Stimulated activated memory B cell treated with anti-CD40 and anti-IgM and Interleukin-4, amounts not matched to agents 10 μg/mL and 1 μg/mL and 100 μg/mL, for 72 hours (primary cell): ENCODE data around the gene CUX1.
"Not testable (repeated sequence)": the region's sequence is repeated elsewhere in the genome, so short reads cannot be mapped to it uniquely, and the experiment has no call there.

Source experiments
- ATAC-seq: fragments of 150-1000 bp; cut with Tn5 transposase; 2 replicates; pipeline ENCODE4 v1.10.0; 2021
- H3K27ac Mint-ChIP-seq: one replicate; pipeline ENCODE4 v1.8.0; 2022; ENCODE audit warnings: mild to moderate bottlenecking, mixed read lengths
- H3K27me3 Mint-ChIP-seq: one replicate; pipeline ENCODE4 v1.8.0; 2022; ENCODE audit warnings: mixed read lengths
- H3K36me3 Mint-ChIP-seq: one replicate; pipeline ENCODE4 v1.8.0; 2022; ENCODE audit warnings: mixed read lengths
- H3K4me1 Mint-ChIP-seq: one replicate; pipeline ENCODE4 v1.8.0; 2022; ENCODE audit warnings: mixed read lengths
- H3K4me3 Mint-ChIP-seq: one replicate; pipeline ENCODE4 v1.8.0; 2022; ENCODE audit warnings: mild to moderate bottlenecking, moderate library complexity, mixed read lengths
- H3K9me3 Mint-ChIP-seq: one replicate; pipeline ENCODE4 v1.8.0; 2022; ENCODE audit warnings: mixed read lengths

CUX1 gene

DNA sequence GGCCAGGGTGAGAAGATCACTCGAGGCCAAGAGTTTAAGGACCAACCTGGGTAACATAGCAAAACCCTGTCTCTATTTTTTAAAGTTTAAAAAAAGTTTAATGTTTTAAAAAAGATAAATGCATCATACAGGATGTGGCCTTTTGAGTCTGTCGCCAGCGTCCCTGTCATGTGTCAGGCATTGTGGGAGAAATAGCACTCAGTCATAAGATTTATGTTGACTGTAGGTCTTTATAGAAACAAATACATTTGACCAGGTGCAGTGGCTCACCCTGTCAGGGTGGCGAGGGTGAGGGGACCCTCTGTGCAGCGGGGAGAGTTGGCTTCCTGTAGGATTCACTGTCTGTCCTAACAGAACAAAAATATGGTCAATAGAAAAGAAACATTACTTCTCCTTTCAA, 405.8 kb downstream of the CUX1 start:
- ATAC-seq: no peak
- Mint-ChIP-seq H3K4me3 (no peak overlapping the region), H3K9me3 (no peaks in the 10 kb centered on the region), H3K27ac (no peak overlapping the region), H3K36me3 (peaks cover 18% of the 10 kb centered on the region), H3K4me1 (peaks cover 7% of the 10 kb centered on the region), H3K27me3 (no peaks in the 10 kb centered on the region)

DNA sequence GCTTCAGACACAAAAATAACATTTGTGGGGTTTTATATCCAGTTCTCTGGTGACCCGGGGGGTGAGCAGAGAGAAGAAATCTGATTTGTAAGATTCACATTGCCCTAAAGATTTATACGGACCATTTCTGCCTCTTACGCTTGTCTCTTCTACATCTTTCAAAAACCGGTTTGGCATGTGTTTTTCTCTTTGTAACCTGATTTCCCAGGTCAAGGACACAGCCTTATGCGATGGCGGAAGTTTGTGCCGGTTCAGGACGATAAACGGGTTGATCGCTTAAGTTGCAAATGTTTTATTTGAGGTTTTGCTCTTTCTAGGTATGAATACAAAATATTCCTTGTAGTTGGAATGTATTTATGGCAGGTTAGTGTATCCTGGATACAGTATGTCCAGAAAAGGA, 407.6 kb downstream of the CUX1 start:
- H3K9me3 Mint-ChIP-seq: no peaks in the 10 kb centered on the region
- no peaks in the 10 kb centered on the region for H3K4me1 Mint-ChIP-seq
- ATAC-seq: no peak
- H3K36me3 Mint-ChIP-seq: peaks cover 19% of the 10 kb centered on the region
- H3K4me3 Mint-ChIP-seq: no peak overlapping the region
- H3K27me3 Mint-ChIP-seq: no peaks in the 10 kb centered on the region
- H3K27ac Mint-ChIP-seq: no peak overlapping the region

DNA sequence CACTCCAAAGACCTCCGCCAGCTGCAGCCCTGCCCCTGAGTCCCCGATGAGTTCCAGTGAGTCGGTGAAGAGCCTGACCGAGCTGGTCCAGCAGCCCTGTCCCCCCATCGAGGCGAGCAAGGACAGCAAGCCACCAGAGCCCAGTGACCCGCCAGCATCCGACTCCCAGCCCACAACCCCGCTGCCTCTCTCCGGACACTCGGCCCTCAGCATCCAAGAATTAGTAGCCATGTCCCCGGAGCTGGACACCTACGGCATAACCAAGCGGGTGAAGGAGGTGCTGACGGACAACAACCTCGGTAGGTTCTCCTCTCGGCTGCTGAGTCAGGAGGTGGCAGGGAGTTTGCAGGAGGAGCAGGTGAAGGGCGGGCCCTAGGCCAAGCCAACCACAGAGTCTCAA, 409.9 kb downstream of the CUX1 start:
- Mint-ChIP-seq H3K27me3 (no peaks in the 10 kb centered on the region), H3K4me3 (no peak overlapping the region)
- ATAC-seq: no peak

DNA sequence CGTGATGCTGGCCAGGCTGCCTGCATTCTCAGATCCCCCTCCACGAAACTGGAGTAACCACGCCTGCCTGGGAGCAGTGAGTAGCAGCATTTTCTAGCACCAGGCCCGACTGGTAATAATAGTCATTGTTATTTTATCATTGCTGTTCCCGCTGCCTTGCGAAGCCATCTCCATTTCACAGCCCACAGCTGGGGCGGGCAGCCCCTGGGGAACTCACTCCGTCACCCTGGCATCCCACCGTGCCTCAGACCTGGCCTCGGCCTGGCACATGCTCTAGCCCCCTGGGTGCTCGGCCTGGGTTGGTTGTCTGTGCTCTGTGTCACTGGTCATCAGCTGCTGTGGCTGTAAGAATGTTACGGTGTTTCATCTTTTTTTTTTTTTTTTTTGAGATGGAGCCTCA, 411.5 kb downstream of the CUX1 start:
- no peaks in the 10 kb centered on the region for H3K9me3 Mint-ChIP-seq
- no peak overlapping the region for H3K27ac Mint-ChIP-seq
- H3K4me3 Mint-ChIP-seq: no peak overlapping the region
- H3K27me3 Mint-ChIP-seq: no peaks in the 10 kb centered on the region
- H3K4me1 Mint-ChIP-seq: no peaks in the 10 kb centered on the region
- H3K36me3 Mint-ChIP-seq: peaks cover 31% of the 10 kb centered on the region
- no peak for ATAC-seq

More for the DNA sequence above, 409.9 kb downstream of the CUX1 start:
- Mint-ChIP-seq H3K36me3 (peaks cover 21% of the 10 kb centered on the region), H3K27ac (no peak overlapping the region), H3K4me1 (no peaks in the 10 kb centered on the region), H3K9me3 (no peaks in the 10 kb centered on the region)

DNA sequence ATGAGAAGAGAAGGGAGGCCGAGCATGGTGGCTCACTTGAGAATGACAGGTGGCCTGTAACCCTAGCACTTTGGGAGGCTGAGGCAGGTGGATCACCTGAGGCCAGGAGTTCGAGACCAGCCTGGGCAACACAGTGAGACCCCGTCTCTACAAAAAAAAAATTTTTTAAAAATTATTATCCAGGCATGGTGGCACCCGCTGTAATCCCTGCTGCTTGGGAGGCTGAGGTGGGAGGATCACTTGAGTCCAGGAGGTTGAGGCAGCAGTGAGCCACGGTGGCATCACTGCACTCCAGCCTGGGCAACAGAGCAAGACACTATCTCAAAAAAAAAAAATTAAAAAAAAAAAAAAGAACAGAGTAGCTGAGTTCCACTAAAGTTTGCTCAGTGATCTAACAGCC, 412.7 kb downstream of the CUX1 start:
- H3K9me3 Mint-ChIP-seq, H3K4me3 Mint-ChIP-seq, ATAC-seq, H3K27me3 Mint-ChIP-seq, H3K27ac Mint-ChIP-seq, H3K4me1 Mint-ChIP-seq: not testable (repeated sequence)
- peaks cover 36% of the 10 kb centered on the region for H3K36me3 Mint-ChIP-seq

DNA sequence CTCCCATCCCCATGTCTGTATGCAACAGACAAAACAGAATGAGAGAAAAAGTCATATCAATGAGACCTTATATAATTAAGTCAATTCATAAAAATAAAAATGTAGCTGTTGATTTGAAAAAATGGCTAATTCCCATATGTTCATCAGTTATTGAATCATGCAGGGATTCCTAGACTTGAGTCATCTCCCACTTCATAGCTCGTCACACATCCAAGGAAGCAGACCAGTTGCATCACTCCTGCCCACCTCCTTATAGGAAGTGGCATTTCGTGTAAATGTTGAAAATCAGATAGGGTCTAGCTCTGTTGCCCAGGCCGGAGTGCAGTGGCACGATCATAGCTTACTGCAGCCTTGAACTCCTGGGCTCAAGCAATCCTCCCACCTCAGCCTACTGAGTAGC, 413.2 kb downstream of the CUX1 start:
- Mint-ChIP-seq H3K4me1 (no peaks in the 10 kb centered on the region), H3K36me3 (peaks cover 38% of the 10 kb centered on the region), H3K4me3 (no peak overlapping the region), H3K27me3 (no peaks in the 10 kb centered on the region), H3K9me3 (no peaks in the 10 kb centered on the region), H3K27ac (no peak overlapping the region)
- no peak for ATAC-seq

DNA sequence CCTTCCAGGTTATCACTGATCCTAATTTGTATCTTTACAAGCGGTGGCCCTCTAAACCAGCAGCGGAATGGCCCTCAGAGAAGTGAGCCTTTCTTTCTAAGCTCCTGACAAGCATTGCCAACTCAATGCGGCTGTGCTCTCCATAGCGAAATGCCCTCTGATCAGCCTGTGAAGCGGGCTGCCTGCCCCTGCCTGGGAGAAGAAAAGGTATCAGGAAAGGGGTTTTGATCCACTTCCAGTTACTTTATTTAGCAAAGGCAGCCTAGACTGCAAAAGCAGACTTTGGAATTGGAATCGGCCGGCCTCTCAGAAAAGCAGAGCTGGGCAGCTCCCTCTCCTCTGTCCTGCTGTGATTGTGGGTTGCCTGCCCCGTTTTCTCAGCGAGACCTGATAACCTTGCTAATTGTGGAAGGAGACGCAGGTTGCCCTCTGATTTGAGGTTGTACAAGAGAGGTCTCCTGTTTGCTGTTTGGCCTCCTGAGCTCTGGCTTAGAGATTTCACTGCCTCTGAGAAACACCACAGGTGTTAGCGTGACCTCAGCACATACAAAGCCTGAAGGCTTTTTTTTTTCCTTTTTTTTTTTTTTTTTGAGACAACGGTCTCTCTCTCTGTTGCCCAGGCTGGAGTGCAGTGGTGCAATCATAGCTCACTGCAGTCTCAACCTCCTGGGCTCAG, 415.3 kb downstream of the CUX1 start:
- Mint-ChIP-seq H3K36me3 (peaks cover 38% of the 10 kb centered on the region), H3K27ac (no peak overlapping the region), H3K27me3 (no peaks in the 10 kb centered on the region), H3K9me3 (no peaks in the 10 kb centered on the region), H3K4me1 (no peaks in the 10 kb centered on the region), H3K4me3 (no peak overlapping the region)
- ATAC-seq: no peak

DNA sequence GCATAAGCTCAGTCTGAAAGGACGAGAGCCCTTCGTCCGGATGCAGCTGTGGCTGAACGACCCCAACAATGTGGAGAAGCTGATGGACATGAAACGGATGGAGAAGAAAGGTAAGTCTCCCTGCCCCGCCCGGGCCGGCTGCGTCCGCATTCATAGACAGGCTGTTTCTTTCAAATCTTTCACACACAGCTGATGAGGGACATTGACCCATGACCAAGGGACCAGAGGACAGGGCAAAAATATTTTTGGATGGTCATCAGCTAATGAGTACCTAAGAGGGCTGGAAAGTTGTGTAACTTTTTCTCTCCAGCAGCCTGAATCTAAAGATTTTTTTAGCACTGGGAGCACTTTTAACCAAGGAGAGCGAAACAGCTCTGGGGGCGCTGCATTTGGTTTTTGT, 416.7 kb downstream of the CUX1 start:
- Mint-ChIP-seq H3K9me3 (no peaks in the 10 kb centered on the region), H3K27me3 (no peaks in the 10 kb centered on the region), H3K27ac (no peak overlapping the region), H3K4me1 (no peaks in the 10 kb centered on the region), H3K36me3 (peaks cover 38% of the 10 kb centered on the region), H3K4me3 (no peak overlapping the region)
- no peak for ATAC-seq

DNA sequence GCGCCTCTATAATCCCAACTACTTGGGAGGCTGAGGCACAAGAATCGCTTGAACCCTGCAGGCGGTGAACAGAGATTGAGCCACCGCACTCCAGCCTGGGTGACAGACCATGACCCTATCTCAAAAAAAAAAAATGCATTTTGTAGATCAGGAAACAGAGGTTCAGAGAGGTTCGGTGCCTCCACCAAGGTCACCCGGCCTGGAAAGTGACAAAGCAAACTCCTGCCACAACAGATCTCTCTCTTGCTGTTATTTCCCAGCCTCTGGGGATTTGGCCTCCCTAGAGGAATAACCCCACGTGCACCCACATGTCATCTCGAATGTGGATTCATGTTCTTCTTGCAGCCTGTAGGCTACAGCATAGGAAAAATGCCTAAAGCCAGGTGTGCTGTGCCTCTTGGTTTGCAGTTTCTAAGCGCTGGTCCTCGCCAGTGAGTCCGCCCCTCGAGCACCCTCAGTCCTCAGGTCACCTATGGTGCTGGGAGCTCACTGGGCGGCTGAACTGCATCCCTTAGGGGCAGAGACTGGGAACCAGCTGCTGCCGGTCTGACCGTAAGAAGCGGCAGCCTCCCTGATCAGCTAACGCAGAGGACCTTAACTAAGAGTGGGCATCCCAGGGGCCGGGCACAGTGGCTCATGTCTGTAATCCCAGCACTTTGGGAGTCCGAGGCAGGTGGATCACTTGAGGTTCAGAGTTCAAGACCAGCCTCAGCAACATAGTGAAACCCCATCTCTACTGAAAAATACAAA, 417.6 kb downstream of the CUX1 start:
- no peaks in the 10 kb centered on the region for H3K4me1 Mint-ChIP-seq

DNA sequence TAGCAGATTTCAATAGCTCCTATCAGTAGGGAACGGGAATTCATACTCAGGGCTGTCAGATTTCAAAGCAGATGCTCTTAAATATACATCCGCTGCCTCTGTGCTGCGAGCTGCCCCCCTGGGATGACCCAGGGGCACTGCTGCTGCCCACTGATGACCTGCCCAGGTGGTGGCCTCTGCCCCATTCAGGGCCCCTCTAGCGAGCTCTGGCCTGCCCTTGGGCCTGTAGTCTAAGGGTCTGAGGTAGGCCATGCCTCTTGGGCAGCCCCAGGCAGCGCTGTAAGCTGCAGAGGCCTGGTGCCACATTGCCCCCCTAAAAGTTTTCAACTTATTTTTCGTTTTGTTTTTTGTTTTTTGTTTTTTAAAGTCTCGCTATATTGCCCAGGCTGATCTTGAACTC, 418.7 kb downstream of the CUX1 start:
- H3K27me3 Mint-ChIP-seq: no peaks in the 10 kb centered on the region
- H3K27ac Mint-ChIP-seq: no peak overlapping the region
- peaks cover 45% of the 10 kb centered on the region for H3K36me3 Mint-ChIP-seq
- no peak overlapping the region for H3K4me3 Mint-ChIP-seq
- H3K9me3 Mint-ChIP-seq: no peaks in the 10 kb centered on the region
- no peaks in the 10 kb centered on the region for H3K4me1 Mint-ChIP-seq
- ATAC-seq: no peak

More for the DNA sequence above, 417.6 kb downstream of the CUX1 start:
- Mint-ChIP-seq H3K27me3 (no peaks in the 10 kb centered on the region), H3K9me3 (no peaks in the 10 kb centered on the region), H3K27ac (no peak overlapping the region), H3K4me3 (no peak overlapping the region), H3K36me3 (peaks cover 45% of the 10 kb centered on the region)
- ATAC-seq: no peak

DNA sequence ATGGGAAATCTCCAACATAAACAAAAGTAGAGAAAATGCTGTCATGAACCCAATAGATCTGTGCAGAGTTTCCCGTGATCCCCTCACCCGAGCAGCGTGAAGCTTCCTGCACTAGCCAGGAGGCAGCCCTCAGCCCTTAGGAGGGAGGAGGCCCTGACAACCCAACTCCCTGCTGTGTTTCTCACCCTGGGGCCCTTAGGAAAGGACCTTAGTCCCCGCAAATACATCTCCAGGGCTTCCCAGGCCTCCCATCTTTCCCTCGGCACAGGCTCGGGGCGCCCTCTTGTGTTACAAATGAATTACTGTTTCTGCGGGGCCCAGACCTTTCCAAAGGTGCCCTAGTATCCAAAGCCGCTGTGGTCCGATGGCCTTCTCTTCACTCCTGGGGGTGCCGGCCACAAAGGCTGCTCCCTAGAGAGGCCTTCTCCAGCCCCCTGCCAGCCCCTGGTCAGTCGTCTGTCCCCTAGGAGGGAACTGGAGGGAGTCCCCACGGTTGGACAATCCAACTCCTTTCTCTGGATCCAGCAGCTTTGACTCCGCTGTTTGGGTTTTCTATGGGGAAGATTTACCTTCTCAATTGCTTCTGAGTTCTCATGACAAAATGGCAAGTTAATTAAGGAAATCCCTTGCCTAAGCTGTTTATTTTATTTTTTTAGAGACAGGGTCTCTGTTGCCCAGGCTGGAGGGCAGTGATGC, 419.3 kb downstream of the CUX1 start:
- Mint-ChIP-seq H3K27ac (no peak overlapping the region), H3K4me1 (no peaks in the 10 kb centered on the region), H3K9me3 (no peaks in the 10 kb centered on the region), H3K27me3 (no peaks in the 10 kb centered on the region), H3K36me3 (peaks cover 45% of the 10 kb centered on the region), H3K4me3 (no peak overlapping the region)
- peak; percentile 66 for ATAC-seq

DNA sequence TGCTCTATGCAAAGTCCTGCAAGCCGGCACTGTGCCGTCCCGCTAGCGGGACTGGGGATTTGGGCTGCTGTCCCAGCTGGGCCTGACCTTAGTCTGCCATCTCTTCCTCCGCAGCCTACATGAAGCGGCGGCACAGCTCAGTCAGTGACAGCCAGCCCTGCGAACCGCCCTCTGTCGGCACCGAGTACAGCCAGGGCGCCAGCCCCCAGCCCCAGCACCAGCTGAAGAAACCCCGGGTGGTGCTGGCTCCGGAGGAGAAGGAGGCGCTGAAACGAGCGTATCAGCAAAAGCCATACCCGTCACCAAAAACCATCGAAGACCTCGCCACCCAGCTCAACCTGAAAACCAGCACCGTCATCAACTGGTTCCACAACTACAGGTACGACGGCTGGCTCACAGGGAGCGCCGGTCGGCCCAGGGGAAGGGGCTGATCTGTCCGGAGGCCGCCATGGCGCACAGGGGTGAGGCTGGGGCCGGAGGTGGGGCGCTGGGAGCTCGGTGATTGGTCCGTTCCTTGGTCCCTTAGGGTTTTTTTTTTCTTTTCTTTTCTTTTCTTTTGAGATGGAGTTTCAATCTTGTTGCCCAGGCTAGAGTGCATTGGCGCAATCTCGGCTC, 421.9 kb downstream of the CUX1 start:
- Mint-ChIP-seq H3K4me3 (no peak overlapping the region), H3K27ac (no peak overlapping the region), H3K9me3 (no peaks in the 10 kb centered on the region), H3K36me3 (peaks cover 39% of the 10 kb centered on the region), H3K27me3 (no peaks in the 10 kb centered on the region), H3K4me1 (no peaks in the 10 kb centered on the region)
- ATAC-seq: no peak

DNA sequence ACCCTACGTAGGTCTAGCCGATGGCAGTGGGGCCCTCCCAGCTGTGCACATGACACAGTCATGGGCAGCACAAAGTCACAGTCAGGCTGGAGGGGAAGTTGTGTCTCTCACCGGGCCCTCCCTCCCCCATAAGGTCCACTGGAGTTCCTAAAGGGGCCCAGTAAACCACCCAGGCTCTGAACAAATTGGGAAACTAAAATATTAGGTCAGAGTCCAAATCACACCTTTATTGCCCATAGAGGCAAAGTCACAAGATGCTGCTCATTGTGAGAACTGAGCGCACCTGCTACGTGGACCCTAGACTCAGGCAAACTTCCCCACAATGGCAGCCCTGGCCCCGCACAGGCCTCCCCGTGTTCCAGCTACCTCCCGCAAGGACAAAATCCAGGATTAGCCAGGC, 424.0 kb downstream of the CUX1 start:
- ATAC-seq: no peak
- Mint-ChIP-seq H3K4me3 (no peak overlapping the region), H3K36me3 (peaks cover 36% of the 10 kb centered on the region), H3K27ac (no peak overlapping the region), H3K4me1 (no peaks in the 10 kb centered on the region), H3K9me3 (no peaks in the 10 kb centered on the region), H3K27me3 (no peaks in the 10 kb centered on the region)

DNA sequence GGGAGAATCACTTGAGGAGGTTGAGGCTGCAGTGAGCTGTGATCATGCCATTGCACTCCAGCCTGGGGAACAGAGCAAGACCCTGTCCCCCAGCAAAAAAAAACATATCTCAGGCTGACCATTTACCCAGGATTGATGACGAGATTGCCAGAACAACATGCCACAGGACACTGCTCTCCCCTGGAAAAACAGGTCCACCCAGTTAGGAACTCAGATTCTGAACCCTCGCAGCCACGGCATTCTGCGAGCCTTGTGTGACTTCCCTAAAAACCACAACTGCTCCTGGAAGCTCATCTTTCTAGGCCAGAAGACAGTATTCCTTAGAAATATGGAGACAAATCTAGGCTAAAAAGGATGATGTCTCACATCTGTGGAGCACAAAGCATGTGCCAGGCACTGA, 427.2 kb downstream of the CUX1 start:
- ATAC-seq: no peak
- Mint-ChIP-seq H3K36me3 (peaks cover 33% of the 10 kb centered on the region), H3K27ac (no peak overlapping the region)

DNA sequence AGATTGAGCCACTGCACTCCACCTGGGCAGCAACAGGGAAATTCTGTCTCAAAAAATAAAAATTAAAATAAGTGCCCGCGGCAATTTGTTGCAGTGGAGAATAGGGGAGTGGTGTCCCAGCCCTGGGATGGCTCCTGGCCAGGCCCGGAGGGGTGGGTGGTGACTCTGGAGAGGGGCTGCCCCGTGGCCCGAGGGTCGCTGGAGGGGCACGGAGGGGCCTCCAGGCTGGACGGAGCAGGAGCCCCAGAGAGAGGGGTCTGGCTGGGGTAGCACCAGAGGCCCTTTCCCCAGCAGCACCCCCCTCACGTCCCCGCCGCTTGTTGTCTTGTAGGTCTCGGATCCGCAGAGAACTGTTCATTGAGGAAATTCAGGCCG, 430.6 kb downstream of the CUX1 start:
- Mint-ChIP-seq H3K36me3 (peaks cover 32% of the 10 kb centered on the region), H3K4me1 (peaks cover 7% of the 10 kb centered on the region)

More for the DNA sequence above, 427.2 kb downstream of the CUX1 start:
- H3K4me1 Mint-ChIP-seq: no peaks in the 10 kb centered on the region
- H3K9me3 Mint-ChIP-seq: no peaks in the 10 kb centered on the region
- H3K4me3 Mint-ChIP-seq: no peak overlapping the region
- H3K27me3 Mint-ChIP-seq: no peaks in the 10 kb centered on the region

More for the DNA sequence above, 430.6 kb downstream of the CUX1 start:
- H3K4me3 Mint-ChIP-seq: no peak overlapping the region
- peak; percentile 14 for ATAC-seq
- H3K27me3 Mint-ChIP-seq: no peaks in the 10 kb centered on the region
- no peaks in the 10 kb centered on the region for H3K9me3 Mint-ChIP-seq
- no peak overlapping the region for H3K27ac Mint-ChIP-seq
